ENCODE measurements around the gene MYOF.
"Not testable (repeated sequence)": the region's sequence is repeated elsewhere in the genome, so short reads cannot be mapped to it uniquely, and the experiment has no call there.

The MYOF gene

DNA sequence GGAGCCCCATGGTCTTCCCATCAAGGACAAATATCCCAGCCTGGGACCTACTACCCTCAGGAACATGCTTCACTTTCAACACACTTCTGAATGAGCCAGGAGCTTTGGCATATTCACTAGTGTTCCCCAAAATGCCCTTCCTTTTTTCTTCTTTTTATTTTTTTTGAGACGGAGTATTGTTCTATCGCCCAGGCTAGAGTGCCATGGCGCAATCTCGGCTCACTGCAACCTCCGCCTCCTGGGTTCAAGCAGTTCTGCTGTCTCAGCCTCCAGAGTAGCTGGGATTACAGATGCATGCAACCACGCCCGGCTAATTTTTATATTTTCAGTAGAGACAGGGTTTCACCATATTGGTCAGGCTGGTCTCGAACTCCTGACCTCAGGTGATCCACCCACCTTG, 63.1 kb downstream of the MYOF start:
- not testable (repeated sequence) for DNase-seq

GRCh38 chr10:93417921-93418320, 64.2 kb downstream of the MYOF start:
- DNase-seq = no peak

DNA sequence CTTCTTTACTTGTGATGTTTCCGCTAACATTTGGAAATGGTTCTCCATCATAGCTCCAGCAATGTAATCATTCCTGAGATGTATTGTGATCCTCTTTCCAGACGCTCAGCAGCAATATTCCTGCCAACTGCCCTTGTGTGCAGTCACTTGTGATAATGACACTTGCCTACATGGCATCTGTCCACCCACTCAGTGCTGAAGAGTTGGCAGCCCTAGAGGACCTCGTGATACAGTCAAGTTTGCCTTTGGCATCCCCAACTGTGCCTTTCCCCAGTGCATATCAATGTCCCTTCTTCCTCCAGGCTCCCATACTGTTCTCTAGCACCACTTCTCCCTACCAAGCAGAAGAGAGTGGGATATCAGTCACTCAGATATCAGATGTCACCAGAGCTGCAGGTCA, 64.9 kb downstream of the MYOF start:
- DNase-seq = no peak

- DNase-seq = no peak
Observed at GRCh38 chr10:93416824-93417223, 65.3 kb downstream of the MYOF start.

- DNase-seq = no peak
Observed at GRCh38 chr10:93415693-93416092, 66.4 kb downstream of the MYOF start.

- no peak for DNase-seq
Observed at GRCh38 chr10:93413252-93413689, 68.9 kb downstream of the MYOF start.

- DNase-seq = no peak
Observed at GRCh38 chr10:93412801-93413200, 69.3 kb downstream of the MYOF start.

DNA sequence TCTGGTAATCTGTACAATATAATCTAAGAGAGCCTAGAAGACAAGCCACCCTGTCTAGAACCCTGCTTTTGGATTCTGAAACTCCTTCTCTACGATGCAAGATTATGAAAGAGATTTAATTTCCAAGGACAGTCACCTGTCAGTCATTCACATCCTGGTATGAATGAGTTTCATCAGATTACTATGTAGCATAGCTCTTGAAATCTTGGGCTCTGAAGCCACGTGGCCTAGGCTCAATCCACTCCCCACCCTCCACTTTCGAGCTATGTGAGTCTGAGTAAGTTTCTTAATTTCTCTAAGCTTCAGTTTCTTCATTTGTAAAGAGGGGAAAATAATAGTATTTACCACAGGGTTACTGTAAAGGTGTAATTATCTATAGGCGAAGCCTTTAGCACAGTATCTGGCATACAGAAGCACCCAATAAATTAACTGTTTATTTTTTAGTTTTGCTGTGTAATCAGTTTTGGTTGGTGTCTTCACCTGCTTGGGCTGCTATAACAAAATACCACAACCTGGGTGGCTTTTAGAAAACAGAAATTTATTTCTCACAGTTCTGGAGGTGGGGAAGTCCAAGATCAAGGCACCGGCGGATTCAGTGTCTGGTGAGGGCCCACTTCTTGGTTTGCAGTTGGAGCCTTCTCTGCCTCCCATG, 71.3 kb downstream of the MYOF start:
- DNase-seq = no peak

DNA sequence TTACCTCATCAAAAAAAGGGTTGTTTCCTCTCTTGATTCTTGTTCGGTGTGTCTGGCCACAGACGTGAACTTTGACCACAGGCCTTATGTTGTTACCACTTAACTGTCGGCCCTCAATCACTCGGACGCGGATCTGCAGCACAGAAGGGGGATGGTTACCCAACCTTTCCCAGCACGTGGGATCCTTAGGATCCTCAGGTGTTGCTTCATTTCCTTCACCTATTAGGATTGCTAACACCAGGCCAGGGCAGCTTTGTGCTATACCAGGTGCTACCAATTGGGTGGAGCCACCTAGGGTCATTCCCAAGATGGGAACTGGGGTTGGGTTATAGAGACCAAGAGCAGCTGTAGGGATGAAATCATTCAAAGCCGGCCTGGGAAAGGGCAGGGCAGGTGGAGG, 73.4 kb downstream of the MYOF start:
- DNase-seq = no peak

DNA sequence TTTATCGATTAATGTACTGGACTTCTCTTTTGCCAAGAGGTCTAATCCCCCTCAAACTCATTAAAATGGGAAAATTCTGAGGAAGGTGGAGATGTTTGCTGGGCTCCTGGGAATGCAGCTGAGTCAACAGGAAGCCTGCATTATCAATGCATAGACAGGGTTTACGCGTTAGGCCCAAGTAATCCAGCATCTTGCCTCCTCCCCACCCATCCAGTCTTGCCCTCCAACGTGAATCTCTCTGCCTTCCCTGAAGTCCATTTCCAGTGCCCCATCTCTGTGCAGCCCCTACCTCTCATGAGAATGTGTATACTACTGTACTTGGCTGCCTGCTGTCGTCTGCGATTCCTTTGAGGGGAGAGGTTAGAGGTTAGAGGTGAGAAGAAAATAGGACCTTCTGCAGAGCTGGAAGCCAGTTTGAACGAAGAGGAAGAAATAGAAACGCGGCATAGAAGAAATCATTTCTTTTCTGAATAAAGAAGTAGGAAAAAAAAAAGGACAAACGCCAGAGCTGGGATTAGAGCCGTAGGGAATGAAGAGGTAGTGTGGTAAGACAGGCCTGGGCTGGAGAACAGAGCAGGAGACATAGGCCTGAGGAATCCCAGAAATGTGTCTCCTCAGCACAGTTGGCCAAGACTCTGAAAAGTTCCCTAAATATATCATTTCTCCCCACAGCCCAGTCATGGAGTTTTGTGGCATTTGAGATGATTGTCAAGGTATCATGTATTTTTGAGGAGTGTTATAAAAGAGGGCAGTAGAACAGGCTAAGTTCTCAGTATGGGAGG, 75.6 kb downstream of the MYOF start:
- DNase-seq = no peak

DNA sequence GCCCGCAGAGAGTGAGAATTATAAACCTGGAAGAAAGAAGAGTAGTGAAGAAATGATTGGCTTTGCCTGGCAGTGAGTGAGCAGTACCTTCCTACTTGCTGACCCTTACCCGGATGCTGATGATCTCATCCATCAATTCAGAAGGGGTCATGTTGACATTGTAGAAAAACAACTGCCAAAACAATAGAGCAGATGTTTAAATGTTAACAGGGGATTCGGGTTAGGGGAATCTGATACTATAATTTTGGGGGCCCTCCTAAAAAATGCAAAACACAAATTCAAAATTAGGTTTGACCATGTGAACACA, 78.1 kb downstream of the MYOF start:
- no peak for DNase-seq

- DNase-seq = no peak
Observed at GRCh38 chr10:93403152-93404047, 78.7 kb downstream of the MYOF start.

DNA sequence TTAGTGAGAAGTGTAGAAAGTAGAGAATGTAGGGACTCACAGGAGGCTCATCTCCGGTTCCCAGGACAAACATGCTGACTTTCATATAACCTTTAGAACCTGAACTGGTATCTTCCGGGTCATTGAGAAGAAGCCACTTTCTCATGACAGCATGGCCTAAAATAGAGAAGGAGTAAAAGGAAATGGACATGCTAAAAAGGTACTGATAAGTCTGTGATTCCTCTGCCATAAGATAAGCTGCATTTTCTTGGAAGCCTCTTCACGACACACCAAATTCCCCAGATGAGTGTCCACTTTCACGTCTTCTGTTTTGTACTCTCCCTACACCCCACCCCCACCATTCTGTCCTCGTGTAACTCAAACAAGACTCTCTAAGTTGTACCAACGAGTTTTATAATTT, 79.9 kb downstream of the MYOF start:
- no peak for DNase-seq

GRCh38 chr10:93398528-93398927, 83.6 kb downstream of the MYOF start:
- no peak for DNase-seq

- no peak for DNase-seq
Observed at GRCh38 chr10:93397020-93397419, 85.1 kb downstream of the MYOF start.

- no peak for DNase-seq
Observed at GRCh38 chr10:93393211-93393610, 88.9 kb downstream of the MYOF start.

DNA sequence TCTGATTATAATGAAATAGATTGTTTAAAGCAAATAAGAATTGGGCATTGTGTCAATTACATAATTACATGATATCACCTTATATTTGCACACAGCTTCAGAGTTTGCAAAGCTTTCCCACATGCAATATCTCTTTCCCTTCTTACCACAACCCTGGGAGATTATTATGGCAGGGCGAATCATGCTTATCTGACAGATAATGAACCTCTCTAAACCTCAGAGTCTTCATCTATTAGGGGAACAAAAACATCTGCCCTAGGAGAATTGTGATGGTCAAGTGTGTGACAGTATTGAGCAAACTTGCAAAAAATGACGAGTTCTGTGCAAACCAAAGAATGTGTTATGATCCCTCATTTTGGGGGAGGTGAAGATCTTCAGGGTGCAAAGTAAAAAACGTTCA, 90.0 kb downstream of the MYOF start:
- DNase-seq = no peak

DNA sequence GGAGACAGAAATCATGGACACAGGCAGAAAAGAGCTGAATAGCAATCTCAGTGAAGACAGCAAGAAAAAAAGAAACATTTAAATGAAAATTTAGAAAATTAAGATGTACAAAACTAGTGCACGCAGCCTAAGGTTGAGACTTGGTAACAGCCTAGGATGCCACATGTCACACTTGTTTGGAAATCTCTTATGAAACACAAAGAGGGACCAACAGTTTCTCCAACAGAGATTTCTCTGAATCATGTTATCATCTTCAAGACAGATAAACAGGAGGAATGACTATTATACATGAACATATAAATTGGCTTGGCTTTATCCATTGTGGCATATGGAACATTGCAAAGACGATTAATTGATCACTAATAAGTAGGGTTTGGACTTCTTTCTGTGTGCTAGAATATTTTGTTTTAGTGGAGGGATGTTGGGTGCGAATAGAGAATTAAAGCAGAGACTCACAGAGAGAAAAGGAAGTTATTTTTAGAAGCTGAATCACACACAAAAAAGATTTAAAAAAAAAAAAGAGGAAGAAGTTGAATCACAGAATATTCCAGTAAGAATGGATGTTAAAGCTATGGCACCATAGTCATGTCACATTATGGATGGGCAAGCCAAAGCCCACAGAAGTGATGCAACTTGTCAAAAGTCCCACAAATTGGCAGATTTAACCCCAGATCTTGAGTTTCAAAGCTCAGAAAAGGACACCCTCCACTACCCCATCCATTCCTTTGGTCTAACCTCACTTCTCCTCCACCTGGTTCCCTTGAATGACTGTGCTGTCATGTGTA, 91.6 kb downstream of the MYOF start:
- DNase-seq = no peak

DNA sequence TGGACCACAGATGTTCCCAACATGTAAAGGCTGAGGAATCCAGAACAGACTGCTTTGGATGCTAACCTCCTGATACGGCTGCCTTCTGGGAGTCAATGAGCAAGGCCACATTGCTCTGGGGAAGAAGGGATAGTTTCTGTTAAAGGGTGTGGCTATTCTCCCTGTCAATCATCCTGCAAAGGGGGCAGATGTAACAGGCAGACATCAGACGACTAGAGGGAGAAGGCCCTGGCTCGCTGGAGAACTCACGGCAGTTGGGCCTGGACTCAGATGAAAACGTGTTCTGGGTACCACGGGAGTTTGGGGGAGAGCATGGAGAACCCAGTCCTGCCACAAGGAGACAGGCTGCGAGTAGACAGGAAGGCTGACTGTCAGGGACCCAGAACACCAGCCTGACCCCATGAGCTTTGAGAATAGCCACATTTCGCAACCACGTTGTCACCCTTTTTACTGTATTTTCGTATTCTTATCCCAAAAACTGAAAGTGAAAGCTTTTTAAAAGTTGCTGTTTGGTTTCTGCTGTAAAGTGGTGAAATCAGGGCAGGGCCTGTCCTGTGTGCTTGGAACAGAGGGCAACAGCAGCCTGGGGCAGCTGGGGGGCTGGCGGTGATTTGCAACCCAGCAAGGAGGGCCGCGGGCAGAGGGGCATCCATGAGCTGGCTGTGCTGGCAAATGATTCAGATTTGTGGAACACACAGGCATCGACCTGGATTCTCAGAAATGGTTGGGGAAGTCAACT, 95.3 kb downstream of the MYOF start:
- no peak for DNase-seq

- DNase-seq = no peak
Observed at GRCh38 chr10:93385345-93385744, 96.8 kb downstream of the MYOF start.

DNA sequence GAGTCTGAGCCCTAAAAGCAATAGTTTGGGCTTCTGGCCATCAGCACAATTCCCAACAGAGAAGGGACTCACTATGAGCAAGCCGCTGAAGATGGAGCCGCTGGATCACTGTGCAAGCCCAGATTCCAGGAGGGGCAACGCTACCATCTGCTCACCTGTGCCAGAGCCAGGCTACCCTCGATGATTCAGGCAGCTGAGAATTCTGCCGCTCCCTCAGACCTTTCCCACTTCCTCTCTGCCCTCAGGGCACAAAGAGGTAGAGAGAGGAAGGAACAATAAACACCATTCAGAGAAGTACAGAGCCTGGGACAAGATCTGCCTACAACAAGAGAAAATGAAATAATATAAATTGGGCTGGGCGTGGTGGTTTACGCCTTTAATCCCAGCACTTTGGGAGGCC, 98.1 kb downstream of the MYOF start:
- DNase-seq = no peak

DNA sequence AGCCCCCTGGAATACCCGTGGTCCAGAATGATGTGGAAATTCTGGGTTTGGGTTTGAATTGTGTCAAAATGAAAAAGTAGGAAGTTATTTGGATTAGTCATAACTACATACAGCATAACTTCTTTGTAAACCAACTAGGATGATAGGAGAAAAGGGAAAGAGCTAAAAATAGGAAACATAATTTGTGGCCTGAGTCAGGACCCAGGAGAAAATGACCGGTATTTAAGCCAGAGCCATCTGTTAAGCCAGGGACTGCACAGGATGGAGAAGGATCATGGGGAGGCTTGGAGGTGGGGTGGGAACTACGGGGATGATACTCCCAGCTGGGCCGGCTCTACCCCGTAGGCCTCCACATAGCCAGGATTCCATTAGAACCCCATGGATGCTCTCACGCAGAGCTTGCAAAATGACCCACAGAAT, 98.6 kb downstream of the MYOF start:
- no peak for DNase-seq
